NB4 (cell line): ENCODE results near the gene HDAC9.

Source experiments
- DNase-seq: peaks from one replicate; pipeline ENCODE4 v3.0.0; 2010; ENCODE audit warnings: low read depth
- H3K4me3 ChIP-seq: one replicate; pipeline ENCODE4 v1.5.1; 2011; ENCODE audit warnings: mild to moderate bottlenecking, low read depth, low read length, moderate library complexity
- MYC ChIP-seq: IDR thresholded peaks from 2 replicates; pipeline ENCODE4 v1.6.1; 2011; ENCODE audit warnings: low read depth, low read length
- POLR2A ChIP-seq: IDR thresholded peaks from 2 replicates; pipeline ENCODE4 v1.6.1; 2011; ENCODE audit warnings: mild to moderate bottlenecking; ENCODE audit not compliant: insufficient read length; ENCODE audit errors: extremely low read depth
- TF ChIP-seq, protein P1 (sequence below): IDR thresholded peaks from one replicate; pipeline ENCODE4 v1.5.1; 2012; ENCODE audit warnings: low read depth, low read length
- TF ChIP-seq, protein P2 (sequence below): IDR thresholded peaks from 2 replicates; pipeline ENCODE4 v1.6.1; 2011; ENCODE audit warnings: low read depth, low read length

HDAC9 gene

DNA sequence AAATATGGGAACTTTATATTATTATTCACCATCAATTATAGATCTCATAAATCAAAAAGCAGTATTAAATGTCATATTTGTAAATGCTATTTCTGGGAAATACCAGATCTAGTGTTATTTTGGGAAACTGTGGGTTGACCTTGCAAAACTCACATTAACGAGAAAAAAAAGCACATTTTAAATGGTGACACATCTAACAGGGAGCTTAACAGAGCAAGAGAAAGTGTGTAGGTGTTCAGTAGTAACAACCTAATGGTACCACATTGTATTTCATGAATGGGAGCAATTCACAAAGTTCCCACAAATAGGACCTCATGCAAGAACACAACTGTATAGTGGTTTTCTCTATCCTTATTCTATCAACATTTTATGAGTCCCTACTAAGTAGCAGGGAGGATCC is 26.2 kb upstream of the HDAC9 start:
- no peak overlapping the region for H3K4me3 ChIP-seq
- TF ChIP-seq MYC: no peak
- no peak for TF ChIP-seq POLR2A
- TF ChIP-seq, protein P1, sequence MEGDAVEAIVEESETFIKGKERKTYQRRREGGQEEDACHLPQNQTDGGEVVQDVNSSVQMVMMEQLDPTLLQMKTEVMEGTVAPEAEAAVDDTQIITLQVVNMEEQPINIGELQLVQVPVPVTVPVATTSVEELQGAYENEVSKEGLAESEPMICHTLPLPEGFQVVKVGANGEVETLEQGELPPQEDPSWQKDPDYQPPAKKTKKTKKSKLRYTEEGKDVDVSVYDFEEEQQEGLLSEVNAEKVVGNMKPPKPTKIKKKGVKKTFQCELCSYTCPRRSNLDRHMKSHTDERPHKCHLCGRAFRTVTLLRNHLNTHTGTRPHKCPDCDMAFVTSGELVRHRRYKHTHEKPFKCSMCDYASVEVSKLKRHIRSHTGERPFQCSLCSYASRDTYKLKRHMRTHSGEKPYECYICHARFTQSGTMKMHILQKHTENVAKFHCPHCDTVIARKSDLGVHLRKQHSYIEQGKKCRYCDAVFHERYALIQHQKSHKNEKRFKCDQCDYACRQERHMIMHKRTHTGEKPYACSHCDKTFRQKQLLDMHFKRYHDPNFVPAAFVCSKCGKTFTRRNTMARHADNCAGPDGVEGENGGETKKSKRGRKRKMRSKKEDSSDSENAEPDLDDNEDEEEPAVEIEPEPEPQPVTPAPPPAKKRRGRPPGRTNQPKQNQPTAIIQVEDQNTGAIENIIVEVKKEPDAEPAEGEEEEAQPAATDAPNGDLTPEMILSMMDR: no peak
- TF ChIP-seq, protein P2, sequence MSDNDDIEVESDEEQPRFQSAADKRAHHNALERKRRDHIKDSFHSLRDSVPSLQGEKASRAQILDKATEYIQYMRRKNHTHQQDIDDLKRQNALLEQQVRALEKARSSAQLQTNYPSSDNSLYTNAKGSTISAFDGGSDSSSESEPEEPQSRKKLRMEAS: no peak
- no peak for DNase-seq

DNA sequence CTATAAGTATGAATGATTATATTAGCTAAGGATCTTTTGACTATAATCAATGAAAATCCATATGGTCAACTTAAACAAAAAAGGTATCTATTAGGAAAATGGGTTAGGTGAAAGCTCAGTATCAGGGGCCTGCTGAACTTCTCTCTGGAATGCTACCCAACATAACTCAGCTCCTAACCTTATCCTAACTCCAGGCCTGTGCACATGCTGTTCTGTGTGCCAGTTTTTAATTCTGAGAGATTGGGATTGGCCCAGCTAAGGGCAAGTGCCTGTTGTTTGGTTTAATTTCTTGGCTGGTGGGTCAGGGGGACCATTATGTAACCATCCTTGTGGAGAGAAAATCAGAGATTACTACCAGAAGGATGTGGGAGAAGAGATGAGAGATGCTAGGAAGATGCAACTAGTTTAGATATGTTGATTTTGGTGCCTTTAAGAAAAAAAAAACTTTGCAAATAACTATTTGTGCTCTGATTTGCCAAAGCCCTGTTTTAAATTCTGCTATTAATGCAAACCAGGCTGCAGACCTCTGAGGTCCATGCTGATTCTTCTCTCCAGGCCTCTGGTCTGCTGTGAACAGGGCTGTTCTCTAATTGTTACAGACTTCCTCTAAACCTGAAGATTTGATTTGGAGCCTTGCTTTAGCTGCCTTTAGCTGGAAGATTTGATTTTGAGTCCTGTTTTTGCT is 23.9 kb upstream of the HDAC9 start:
- TF ChIP-seq, protein P2: no peak
- TF ChIP-seq MYC: no peak
- TF ChIP-seq, protein P1: no peak
- no peak for TF ChIP-seq POLR2A
- H3K4me3 ChIP-seq: no peak overlapping the region
- no peak for DNase-seq

DNA sequence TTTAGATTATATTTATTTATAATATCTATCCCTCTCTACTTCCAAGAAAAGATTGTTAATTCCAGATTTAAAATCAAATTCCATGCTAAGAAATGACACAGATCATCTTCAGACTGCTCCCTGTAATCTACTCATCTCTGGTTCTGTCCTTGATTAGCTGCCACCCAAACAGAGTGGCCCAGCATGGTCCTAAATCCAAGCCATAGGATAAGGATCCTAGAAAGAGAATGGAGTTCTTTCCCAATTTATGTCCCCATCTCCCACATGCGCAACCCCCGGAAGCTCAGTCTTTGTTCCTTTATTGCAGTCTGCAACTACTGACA is 23.4 kb upstream of the HDAC9 start:
- no peak for TF ChIP-seq POLR2A
- no peak for TF ChIP-seq MYC
- TF ChIP-seq, protein P1: no peak
- TF ChIP-seq, protein P2: no peak
- no peak overlapping the region for H3K4me3 ChIP-seq
- no peak for DNase-seq

DNA sequence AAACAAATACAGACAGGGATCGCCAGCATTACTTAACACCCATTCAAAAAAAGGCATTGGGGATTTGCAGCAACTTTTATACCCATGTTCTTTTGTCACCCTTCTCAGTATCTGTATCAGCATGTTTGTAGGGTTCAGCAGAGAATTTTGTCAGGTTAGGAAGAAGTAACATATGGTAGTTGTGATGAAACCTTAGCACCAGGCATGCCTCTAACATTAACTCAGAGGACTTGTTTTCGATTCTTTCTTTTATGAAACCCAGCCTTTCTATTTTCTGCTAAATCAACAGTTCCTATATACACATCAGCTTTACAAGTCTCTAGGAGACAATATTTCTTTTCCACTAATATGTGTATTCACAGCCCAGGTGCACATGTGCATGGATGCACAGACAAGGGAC is 22.4 kb upstream of the HDAC9 start:
- no peak for DNase-seq
- TF ChIP-seq, protein P1: no peak
- TF ChIP-seq POLR2A: no peak
- TF ChIP-seq, protein P2: no peak
- TF ChIP-seq MYC: no peak
- H3K4me3 ChIP-seq: no peak overlapping the region

DNA sequence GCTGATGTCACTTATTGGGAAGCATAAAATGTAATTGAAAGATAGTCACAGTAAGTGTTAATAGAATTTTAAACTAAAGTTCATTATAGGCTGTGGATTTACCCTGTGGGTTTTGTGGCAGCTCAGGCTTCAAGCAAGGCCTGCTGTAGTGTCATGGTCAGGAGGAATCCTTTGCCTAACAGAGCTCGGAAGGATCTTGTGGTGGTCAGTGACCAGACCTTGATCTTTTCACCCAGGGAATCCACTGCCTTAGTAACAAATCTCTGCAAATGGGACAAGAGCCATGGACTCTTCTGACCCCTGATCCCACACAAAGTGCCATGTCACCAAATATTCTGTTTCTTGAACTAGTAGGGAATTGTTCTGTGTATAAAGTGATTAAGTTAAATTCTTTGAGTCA is 20.6 kb upstream of the HDAC9 start:
- H3K4me3 ChIP-seq: no peak overlapping the region
- TF ChIP-seq MYC (no peak), POLR2A (no peak)
- TF ChIP-seq, protein P2: no peak
- TF ChIP-seq, protein P1: no peak
- DNase-seq: no peak
